Ishikawa (cell line): ENCODE data around the gene CDADC1.

ENCODE experiments used
- CEBPB ChIP-seq: IDR thresholded peaks from 2 replicates; pipeline ENCODE4 v1.6.1; 2012
- CREB1 ChIP-seq: IDR thresholded peaks from 2 replicates; pipeline ENCODE4 v1.6.1; 2012; ENCODE audit warnings: low read depth
- EGR1 ChIP-seq: IDR thresholded peaks from 2 replicates; pipeline ENCODE4 v1.6.1; 2012
- EP300 ChIP-seq: IDR thresholded peaks from 2 replicates; pipeline ENCODE4 v1.6.1; 2012; ENCODE audit warnings: borderline replicate concordance
- FOXM1 ChIP-seq: IDR thresholded peaks from 2 replicates; pipeline ENCODE4 v1.6.1; 2012; ENCODE audit warnings: low read depth, borderline replicate concordance
- RAD21 ChIP-seq: IDR thresholded peaks from 2 replicates; pipeline ENCODE4 v1.6.1; 2012; ENCODE audit warnings: low read depth
- TAF1 ChIP-seq: IDR thresholded peaks from 2 replicates; pipeline ENCODE4 v1.6.1; 2012; ENCODE audit warnings: low read depth, mild to moderate bottlenecking
- TCF12 ChIP-seq: IDR thresholded peaks from 2 replicates; pipeline ENCODE4 v1.6.1; 2012; ENCODE audit warnings: low read depth
- TEAD4 ChIP-seq: IDR thresholded peaks from 2 replicates; pipeline ENCODE4 v1.6.1; 2012
- YY1 ChIP-seq: IDR thresholded peaks from 2 replicates; pipeline ENCODE4 v1.6.1; 2012; ENCODE audit warnings: low read depth
- ZBTB7A ChIP-seq: IDR thresholded peaks from 2 replicates; pipeline ENCODE4 v1.6.1; 2012; ENCODE audit warnings: low read depth
- TF ChIP-seq, protein P1 (sequence below): IDR thresholded peaks from 2 replicates; pipeline ENCODE4 v1.6.1; 2012
- TF ChIP-seq, protein P2 (sequence below): IDR thresholded peaks from 2 replicates; pipeline ENCODE4 v1.6.1; 2012; ENCODE audit warnings: low read depth, mild to moderate bottlenecking
- TF ChIP-seq, protein P3 (sequence below): IDR thresholded peaks from 2 replicates; pipeline ENCODE4 v1.6.1; 2012

DNA sequence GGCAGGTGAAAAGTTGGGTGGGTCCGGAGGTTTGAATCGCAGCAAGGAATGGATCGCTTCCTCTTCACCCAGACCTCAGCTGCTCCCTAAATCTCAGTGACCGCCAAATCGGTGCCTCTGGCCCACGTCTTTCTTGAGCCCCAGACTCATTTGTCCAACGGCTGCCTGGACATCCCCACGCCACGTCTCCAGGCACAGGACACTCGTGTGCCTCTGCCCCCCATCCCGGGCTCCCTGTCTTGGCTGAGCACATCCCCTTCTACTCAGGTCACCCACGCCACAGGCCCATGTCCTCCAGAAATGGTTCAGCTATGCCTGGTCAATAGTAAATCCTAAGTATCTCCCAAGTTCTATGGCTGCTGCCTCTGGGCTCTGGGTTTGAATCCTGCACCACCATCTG lies 56.6 kb downstream of the CDADC1 start:
- TF ChIP-seq ZBTB7A (no peak), CREB1 (no peak), TAF1 (no peak), RAD21 (no peak), CEBPB (no peak), FOXM1 (no peak), YY1 (no peak), EGR1 (no peak), TEAD4 (no peak), TCF12 (no peak), EP300 (no peak)
- TF ChIP-seq, protein P1, sequence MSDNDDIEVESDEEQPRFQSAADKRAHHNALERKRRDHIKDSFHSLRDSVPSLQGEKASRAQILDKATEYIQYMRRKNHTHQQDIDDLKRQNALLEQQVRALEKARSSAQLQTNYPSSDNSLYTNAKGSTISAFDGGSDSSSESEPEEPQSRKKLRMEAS: no peak
- TF ChIP-seq, protein P2, sequence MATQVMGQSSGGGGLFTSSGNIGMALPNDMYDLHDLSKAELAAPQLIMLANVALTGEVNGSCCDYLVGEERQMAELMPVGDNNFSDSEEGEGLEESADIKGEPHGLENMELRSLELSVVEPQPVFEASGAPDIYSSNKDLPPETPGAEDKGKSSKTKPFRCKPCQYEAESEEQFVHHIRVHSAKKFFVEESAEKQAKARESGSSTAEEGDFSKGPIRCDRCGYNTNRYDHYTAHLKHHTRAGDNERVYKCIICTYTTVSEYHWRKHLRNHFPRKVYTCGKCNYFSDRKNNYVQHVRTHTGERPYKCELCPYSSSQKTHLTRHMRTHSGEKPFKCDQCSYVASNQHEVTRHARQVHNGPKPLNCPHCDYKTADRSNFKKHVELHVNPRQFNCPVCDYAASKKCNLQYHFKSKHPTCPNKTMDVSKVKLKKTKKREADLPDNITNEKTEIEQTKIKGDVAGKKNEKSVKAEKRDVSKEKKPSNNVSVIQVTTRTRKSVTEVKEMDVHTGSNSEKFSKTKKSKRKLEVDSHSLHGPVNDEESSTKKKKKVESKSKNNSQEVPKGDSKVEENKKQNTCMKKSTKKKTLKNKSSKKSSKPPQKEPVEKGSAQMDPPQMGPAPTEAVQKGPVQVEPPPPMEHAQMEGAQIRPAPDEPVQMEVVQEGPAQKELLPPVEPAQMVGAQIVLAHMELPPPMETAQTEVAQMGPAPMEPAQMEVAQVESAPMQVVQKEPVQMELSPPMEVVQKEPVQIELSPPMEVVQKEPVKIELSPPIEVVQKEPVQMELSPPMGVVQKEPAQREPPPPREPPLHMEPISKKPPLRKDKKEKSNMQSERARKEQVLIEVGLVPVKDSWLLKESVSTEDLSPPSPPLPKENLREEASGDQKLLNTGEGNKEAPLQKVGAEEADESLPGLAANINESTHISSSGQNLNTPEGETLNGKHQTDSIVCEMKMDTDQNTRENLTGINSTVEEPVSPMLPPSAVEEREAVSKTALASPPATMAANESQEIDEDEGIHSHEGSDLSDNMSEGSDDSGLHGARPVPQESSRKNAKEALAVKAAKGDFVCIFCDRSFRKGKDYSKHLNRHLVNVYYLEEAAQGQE: no peak
- TF ChIP-seq, protein P3, sequence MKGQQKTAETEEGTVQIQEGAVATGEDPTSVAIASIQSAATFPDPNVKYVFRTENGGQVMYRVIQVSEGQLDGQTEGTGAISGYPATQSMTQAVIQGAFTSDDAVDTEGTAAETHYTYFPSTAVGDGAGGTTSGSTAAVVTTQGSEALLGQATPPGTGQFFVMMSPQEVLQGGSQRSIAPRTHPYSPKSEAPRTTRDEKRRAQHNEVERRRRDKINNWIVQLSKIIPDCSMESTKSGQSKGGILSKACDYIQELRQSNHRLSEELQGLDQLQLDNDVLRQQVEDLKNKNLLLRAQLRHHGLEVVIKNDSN: no peak
